HG02938 (cell line): ENCODE data around the gene PXN.
"Not testable (repeated sequence)": the region's sequence is repeated elsewhere in the genome, so short reads cannot be mapped to it uniquely, and the experiment has no call there.

Experiments
- ATAC-seq: cut with Tn5 transposase; IDR thresholded peaks from one replicate; pipeline ENCODE4 v1.9.1; 2021; ENCODE audit warnings: mild to moderate bottlenecking, moderate library complexity; ENCODE audit not compliant: unreplicated experiment

The PXN gene

DNA sequence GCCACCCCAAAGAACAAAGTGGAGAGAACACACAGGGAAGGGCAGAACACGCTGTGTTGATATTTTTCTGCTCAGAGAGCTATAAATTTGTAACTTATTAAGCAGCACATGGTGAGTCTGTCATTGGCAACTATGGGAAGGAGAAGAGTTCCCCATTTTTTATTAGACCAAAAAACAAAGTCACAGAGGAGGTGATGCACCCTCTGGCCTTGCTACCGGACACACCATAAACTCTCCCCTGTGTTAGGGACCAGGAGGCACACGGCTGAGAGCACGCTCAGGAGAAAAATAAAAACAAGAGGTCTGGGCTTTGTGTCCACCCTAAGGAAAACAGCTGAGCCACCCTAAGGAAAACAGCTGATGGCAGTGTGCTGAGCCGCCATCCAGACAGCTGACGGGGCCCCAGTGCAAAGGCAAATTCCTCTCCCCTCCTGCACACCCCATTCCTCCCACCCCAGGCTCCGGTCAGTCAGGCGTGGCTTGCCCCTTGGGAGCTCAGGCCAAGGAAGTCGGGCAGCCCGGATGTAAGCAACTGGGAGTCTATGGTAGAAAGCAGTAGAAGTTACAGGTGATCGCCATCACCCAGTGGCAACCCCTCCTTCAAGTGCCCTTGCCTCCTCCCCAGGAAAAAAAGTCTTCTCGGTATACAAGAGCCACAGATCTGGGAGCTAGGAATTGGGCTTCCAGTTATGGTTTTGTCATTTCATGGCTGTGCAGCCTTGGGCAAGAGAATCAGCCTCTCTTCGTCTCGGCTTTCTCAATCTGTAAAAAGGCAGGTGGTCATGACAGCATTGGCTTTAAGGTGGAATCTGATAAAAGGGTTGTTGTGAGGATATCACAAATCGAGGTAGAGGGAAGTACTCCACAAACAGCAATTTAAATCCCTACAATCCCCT, 2.4 kb downstream of the PXN start:
- no peak for ATAC-seq

DNA sequence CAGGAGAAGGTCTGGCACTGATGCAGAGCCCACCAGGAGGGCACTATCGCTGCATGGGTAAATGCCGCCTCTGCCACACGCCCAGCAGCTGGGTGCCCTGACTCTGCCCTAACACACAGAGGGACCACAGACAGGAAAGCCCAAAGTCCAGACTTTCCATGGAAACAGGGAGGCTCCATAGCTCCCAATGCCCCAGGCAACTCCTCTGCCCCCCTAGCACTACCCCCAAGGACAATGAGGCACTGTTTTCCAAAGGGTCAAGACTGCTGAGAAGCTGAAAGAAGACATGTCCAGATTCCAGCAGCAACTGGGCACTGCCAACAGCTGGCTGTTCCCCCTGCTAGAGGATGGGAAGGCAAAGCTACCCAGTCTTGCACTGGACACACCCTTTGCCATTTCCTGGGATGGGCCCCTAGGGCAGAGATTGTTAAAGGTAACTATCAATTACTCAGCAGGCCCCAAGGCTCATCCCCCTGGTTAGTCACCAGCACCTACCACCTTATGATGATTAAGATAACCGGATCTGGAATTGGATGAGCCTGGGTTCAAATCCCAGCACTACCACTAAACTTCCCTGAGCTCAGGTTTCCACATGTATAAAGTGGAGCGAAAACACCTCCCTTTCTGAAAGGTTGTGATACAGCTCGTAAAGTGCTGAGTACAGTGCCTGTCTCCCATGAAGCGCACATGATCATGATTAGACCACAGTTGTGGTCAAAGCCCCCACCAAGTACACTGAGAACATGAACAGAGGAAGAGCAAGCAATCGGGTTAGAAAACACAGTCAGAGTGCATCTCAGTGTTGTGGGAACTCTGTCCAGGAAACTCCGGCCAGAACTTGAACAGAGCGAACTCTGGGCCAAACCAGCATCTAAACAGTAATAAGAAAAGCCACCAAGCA, 3.3 kb downstream of the PXN start:
- ATAC-seq, result no peak

DNA sequence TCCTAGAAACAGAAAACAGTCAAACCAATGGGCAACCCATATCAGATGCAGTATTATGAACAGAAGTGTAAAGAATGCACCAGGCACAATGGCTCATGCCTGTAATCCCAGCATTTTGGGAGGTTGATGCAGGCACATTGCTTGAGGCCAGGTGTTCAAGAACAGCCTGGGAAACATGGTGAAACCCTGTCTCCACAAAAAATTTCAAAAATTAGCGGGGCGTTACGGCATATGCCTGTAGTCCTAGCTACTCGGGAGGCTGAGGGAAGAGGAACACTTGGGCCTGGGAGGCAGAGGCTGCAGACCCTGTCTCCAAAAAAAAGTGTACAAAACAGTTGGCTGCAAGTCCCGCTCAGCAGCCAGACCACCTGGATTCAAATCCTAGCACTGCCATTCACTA, 4.9 kb downstream of the PXN start:
- no peak for ATAC-seq

DNA sequence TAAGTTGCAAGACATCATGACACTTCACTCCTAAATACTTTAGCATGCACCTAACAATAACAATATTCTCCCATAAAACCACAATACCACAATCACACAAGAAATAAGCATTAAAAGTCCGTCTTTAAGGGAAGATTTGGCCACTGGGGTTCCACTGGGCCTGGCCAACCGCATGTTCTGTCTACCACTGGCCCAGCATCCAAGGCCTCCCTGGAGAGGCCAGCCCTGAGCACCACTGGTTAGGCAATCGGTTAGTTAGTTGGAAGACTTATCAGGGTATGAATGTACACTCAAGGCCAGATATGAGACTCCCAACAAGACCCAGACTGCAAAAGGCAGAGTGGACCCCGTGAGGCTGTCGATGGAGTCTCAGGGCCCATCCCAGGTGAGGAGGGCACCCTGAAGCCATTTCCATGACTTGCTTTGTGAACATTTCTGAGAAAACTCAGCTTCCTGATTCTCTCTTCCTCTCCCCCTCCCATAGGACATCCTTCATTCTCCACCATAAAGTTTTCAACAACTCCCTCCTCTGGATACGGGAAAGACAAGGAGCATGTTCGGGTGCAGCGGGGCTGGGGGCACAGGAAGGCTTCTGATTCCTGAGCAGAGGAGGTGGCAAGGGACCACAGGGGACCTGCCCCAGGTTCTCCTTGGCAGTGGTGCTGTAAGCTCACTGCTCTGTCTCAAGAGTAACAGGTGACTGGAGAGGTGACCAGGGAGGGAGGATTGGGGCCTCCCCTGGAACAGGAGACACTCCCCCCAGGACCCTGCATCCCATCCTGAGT, 5.9 kb downstream of the PXN start:
- no peak for ATAC-seq

DNA sequence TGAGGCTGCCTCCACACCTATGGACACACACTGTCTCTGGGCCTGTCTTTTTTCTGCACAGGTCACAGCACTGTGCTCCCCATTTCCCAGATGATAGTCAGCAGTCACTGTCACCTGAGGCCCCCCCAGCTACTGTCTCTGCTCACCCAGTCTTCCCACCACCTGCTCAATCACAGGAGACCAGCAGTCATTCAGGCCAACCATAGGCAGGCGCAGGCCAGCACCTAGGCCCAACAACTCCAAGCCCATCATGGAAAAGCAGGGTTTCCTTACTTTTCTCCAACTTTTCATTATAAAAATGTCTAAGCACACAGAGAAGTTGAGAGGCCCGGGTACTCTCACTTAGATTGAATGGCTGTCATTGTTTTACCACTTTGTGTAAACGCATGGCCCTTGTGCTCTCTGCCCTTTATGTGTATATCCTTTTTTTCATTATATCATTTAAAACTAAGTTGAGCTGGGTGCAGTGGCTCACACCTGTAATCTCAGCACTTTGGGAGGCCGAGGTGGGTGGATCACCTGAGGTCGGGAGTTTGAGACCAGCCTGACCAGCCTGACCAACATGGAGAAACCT, 7.1 kb downstream of the PXN start:
- no peak for ATAC-seq

DNA sequence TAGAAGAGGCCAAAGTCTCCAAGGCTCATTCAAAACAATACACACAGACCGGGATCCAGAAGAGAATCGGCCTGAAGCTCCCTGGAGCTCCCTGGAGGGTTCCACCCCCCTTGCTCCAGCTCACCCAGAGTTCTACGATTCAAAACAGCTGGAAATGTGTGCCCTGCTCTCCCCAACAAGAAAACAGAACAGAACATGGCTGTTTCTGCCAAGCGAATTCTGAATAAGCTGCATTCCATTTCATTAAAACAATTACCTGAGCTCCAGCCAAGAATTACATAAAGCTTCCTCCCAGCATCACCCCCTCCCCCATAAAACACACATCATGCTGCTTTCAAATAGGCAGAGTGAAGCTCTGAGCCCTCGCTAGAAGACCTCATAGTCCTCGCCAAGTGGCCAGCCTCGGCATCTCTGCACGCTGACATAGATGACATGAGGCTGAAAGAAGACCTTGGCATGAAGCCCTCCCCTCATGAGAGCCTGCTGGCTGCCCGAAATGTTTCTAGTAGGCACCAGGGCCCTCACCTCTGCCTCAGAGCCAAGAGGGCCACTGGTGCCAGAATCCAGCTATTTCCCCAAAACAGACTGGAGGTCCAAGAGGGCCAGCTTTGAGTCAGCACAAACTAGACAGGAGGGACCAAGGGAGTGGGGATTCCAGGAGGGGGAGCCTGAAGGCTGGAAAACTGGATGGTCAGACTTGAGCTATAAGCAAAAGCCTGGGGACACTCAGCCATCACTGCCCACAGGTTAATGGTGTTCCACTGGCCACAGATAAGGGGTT, 8.3 kb downstream of the PXN start:
- no peak for ATAC-seq

DNA sequence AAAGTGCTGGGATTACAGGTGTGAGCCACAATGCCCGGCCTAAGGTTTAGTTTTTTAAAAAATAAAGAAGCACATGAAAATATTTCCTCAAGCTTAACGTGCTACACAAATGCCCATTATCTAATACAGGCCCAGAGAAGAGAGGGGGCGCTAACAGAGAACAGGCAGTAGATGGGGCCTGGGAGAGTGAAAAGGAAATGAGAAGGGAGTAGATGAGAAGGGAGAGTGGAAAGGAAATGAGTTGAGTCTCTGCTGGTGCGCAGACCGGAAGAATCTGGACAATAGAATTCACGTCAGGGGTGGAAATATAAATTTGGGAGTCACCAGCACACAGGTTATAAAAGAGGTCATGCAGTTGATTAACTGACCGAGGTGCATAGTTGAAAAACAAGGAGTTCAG, 10.7 kb downstream of the PXN start:
- ATAC-seq, result no peak

DNA sequence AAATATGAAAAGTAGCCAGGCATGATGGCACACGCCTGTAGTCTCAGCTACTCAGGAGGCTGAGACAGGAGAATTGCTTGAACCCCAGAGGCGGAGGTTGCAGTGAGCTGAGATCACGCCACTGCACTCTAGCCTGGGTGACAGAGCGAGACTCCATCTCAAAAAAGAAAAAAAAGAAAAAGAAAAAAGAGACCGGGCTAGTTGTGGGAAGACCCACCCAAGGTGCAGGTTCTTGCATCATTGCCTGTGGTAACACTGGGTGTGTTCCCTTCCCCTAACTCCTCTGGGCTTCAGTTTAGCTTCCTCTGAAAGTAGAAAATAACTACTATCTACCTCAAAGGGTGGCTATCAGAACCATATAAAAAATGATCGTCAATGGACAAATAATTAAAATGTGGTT, 12.2 kb downstream of the PXN start:
- not testable (repeated sequence) for ATAC-seq

DNA sequence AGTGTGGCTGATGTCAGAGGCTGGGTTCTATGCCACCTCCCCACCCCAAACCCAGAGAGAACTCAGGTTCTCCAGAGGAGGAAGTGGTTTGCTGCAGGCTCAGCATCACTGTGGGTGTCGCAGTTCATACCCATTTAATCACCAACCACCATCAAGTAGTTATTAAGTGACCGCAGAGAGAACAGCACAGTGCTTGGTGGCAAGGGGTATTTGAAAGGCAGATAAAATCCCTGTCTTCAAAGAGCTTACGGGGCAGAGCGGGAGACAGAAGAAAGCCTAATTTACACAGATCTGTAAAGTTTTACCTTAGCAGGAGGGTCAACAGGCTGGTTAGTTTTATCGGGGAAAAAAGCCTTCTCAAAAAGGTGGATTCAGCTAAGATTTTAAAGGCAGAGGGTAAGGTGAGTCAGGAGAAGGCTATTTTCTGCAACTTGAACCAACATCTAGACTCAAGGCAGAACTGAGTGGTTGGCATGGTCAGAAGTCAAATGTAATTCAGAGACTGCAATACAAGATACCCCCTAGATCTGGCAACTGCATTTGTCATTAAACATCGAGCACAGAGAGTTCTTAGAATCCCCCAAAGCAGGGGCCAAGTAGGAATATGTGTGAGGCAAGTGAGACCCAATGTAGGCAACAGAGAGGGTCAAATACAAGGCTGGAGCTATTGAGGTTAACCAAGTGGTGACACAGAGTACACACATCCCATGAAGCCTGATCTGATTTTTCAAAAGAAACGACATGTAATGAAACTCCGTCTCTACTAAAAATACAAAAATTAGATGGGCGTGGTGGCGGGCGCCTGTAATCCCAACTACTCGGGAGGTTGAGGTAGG, 13.2 kb downstream of the PXN start:
- no peak for ATAC-seq

DNA sequence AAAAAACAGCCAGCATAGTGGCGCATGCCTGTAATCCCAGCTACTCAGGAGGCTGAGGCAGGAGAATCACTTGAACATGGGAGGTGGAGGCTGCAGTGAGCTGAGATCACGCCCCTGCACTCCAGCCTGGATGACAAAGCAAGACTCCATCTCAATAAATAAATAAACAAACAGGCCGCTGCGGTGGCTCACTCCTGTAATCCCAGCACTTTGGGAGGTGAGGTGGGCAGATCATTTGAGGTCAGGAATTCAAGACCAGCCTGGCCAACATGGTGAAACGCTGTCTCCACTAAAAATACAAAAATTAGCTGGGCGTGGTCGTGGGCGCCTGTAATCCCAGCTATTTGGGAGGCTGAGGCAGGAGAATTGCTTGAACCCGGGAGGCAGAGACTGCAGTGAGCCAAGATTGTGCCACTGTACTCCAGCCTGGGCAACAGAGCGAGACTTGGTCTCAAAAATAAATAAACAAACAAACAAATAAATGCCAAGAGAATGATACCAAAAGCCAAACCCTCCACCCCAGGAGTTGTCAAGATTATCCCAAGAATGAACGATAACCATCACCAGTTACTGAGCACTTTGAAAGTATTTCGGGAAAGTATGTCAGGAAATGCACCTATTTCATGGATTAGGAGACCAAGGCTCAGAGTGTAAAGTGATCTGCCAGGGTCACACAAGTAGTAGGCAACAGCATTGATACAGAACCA, 14.0 kb downstream of the PXN start:
- ATAC-seq, result not testable (repeated sequence)

DNA sequence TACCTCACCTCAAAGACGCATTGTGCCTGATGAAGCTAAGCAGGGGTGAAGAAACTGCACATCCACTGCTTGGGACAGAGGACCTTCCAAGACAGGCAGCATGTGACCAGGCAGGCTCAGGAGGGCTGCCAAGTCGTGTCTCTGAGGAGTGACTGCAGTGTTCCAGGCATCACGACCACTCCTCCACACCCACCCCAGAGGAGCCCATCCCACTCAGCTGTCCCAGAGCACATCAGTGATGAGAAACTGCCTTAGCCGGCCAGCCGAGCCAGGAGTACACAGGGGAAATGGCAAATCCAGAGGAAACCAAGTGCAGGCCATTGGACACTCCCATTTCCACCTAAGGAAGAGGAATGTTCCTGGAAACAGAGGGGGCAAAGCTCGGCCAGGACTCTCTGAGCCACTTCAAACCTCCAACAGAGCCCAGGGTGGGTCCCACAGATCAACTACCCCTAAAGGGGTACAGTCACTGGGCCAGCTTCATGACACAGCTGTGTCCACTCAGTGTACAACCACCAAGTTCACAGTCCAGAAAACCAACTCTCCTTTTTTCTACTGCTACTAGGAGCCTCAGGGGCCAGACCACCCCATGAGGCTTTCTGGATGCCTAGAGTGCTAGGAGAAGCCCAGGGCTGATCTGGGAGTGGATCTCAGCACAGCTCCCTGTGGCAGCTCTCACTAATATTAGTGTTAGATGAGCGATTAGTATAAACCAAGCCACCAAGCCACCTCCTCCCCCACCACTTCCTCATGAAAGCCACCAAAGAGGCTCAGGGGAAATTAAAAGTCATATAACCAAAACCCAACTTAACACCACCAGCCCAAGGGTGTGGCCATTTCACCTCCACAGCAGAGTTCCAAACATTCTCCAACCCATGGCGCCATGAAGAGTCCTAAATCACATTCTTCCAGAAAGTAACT, 15.4 kb downstream of the PXN start:
- ATAC-seq, result no peak

DNA sequence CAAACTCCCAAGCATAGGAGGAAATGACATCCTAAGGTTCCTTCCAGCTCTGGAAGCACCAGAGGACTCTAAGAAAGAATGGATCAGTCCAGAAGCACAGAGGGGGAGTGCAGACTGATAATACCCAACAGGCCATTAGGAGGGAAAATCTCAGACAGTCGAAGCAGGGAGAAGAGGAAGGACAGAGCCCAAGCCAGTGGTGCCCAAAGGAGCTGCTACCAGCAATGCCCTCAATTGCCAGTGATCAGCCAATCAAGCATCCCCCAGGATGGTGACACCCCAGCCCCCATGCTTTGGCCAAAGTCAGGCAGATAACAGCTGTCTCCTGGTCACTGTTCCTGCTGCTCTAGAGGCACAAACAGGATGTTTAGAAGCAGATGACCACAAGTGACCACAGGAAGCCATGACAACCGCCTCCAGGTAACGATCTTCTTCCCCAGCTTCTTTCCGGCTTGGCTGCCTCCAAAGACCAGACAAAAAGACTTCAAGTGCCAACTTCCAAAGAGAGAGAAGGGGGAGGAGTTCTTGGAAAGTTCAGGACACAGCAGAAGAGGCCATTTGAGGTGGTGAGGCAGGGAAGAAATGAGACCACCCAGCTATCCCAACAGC, 16.2 kb downstream of the PXN start:
- ATAC-seq, result no peak

DNA sequence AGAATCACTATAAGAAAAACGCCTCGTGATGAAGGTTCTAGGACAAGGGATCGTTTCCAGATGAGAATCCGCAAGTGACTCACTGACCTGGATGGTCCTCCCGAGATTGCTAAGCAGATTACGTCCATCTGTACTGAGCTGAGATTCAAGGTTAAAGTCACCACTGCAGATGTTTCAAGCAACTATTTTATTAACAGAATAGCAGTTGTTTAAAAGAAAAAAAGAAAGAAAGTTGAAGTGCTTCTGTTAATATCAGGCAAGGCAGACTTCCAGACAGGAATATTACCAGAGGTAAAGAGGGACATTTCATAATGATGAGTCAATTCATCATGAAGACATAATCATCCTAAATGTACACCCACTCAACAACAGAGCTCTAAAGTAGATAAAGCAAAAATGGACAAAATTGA, 17.9 kb downstream of the PXN start:
- ATAC-seq, result no peak

DNA sequence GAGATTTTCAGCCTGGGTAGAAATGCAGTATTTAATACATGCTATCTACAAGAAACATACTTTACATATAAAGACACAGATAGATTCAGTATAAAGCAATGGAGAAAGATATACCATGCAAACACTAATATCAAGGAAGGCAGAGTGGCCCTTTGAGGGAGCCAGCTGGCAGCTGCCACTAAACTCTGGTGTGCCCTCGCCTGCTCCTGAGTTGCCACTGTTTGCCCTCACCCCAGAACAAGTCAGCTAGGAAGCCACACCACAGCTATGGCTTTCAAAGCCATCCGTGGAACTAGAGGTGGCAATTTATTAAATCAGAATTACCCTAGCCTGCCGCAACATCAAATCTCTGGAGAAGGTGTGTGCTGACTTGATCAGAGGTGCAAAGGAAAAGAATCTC, 18.3 kb downstream of the PXN start:
- no peak for ATAC-seq

DNA sequence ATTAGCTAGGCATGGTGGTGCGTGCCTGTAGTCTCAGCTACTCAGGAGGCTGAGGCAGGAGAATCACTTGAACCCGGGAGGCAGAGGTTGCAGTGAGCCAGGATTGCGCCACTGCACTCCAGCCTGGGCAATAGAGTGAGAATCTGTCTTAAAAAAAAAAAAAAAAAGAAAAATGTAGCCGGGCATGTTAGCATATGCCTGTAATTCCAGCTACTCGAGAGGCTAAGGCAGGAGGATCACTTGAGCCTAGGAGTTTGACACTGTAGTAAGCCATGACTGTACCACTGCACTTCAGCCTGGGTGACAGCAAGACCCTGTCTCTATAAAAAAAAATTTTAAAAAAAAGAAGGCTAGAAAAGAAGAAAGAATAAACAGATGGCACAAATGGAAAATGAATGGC, 18.8 kb downstream of the PXN start:
- not testable (repeated sequence) for ATAC-seq

DNA sequence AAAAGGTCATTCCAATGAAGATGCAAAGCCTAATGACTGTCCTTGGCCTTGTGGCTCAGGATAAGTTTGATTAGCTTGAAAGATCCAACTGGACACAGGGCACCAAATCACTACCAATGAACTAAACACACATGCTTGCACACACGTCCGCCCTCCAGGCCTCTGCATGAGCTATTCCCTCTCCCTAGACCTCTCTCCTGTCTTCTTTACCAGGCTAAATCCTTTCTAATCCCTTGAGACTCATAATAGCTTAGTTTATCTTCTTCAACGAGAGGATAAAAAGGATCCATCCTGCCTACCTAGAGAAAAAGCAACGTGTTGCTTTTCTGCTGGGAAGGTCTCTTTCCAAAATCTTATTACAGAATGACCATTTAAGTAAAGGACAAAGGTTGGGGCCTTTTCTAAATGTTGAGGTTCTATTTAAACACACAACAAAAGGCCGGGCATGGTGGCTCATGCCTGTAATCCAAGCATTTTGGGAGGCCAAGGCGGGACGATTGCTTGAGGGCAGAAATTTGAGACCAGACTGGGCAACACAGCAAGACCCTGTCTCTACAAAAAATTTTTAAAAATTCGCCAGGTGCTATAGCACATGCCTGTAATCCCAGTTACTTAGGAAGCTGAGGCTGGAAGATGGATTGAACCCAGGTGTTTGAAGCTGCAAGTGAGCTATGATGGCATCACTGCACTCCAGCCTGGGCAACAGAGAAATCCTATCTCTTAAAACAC, 22.4 kb downstream of the PXN start:
- no peak for ATAC-seq
